GM11168 (cell line): ENCODE results near the gene FGF5.

Experiments used
- in situ Hi-C: fragments of 300-500 bp; cut with MboI; formaldehyde crosslinking; loops from one replicate; pipeline ENCODE4 v1.12.0; 2022; ENCODE audit warnings: low sequenced_read_pairs; ENCODE audit not compliant: unreplicated experiment

Gene FGF5

DNA sequence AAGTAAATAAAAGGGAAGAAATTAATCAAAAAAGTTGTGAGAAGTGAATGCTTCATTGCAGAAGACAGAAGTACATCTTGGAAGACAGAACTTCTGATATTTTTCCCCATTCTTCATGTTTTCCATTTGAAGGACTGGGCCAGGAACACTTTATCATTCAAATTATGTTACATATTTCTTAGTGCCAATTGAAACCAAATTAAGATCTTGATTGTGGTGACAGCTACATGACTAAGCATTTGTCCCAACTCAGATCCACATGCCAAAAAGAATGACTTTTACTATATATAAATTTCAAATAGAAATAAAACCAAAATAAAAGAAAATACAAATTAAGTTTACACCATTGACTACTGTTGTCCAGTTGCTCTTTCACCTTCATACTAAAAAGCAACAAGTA is 14.0 kb upstream of the FGF5 start:
- in situ Hi-C loops, result no loop called here

GRCh38 chr4:80252953-80253352 is 13.5 kb upstream of the FGF5 start:
- in situ Hi-C loops, result no loop called here

- in situ Hi-C loops, result no loop called here
Measured at GRCh38 chr4:80253510-80253909, 13.0 kb upstream of the FGF5 start.

- in situ Hi-C loops, result no loop called here
Measured at GRCh38 chr4:80254114-80254513, 12.3 kb upstream of the FGF5 start.

GRCh38 chr4:80255329-80256095 is 11.0 kb upstream of the FGF5 start:
- in situ Hi-C loops, result no loop called here

- in situ Hi-C loops, result no loop called here
Measured at GRCh38 chr4:80257851-80258250, 8.6 kb upstream of the FGF5 start.

- in situ Hi-C loops, result no loop called here
Measured at GRCh38 chr4:80259012-80259411, 7.5 kb upstream of the FGF5 start.

GRCh38 chr4:80259817-80260216 is 6.6 kb upstream of the FGF5 start:
- in situ Hi-C loops, result no loop called here

- in situ Hi-C loops, result no loop called here
Measured at GRCh38 chr4:80261989-80262600, 4.4 kb upstream of the FGF5 start.

- in situ Hi-C loops, result no loop called here
Measured at GRCh38 chr4:80263541-80264351, 2.7 kb upstream of the FGF5 start.

- in situ Hi-C loops, result no loop called here
Measured at GRCh38 chr4:80264352-80264647, 2.2 kb upstream of the FGF5 start.

DNA sequence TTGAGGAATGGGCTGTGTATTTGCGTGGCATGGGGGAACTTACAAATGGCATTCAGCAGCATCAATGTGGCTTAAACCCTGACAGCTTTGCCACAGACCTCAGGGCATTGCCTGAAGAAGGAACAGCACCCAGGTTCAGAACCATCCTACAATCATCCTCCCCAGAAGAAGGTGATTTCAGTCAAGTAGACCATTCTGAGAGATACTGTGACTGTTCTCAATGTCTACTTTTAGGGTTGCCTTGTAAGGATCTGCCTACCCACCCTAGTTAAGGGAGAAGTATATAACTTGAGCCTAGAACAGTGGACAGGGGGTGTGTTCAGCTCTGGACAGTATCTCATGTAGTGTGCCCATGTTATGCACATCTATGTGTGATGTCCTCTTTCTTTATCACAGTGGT is 1.6 kb upstream of the FGF5 start:
- in situ Hi-C loops, result no loop called here

DNA sequence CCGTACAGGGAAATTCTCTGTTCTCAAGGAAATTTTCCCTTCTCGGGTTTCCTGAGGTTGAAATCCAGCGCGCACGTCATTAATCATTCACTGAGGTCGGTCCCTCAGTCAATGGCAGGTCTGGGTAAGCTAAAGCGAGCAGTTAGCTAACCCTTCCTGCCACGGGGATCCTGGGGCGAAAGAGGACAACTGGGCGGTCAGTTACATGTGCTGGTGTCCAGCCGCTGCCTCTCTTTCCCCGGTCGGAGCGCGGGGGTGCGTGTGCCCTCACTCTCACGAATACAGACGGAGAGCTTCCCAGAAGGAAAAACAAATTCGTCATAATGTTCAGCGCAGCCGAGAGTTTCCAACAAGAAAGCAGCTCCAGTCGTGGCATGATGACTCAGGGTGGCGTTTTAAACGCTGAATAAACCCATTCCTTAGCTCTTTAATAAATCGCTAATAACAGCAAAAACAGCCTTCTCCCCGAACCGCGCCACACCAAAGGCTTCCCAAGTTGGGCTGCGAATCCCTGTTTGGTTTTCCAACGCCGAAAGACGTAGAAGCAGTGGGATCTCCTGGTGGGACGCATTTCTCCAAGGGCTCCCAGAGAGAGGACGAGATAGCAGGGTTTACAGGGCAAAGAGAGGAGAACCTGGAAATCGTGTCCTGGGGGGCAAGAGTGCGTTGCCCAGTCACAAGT is 752 bp upstream of the FGF5 start:
- in situ Hi-C loops, result no loop called here

GRCh38 chr4:80266902-80267380 is 477 bp downstream of the FGF5 start:
- in situ Hi-C loops, result no loop called here

GRCh38 chr4:80268081-80268823 is 1.8 kb downstream of the FGF5 start:
- in situ Hi-C loops, result no loop called here

GRCh38 chr4:80268936-80269335 is 2.5 kb downstream of the FGF5 start:
- in situ Hi-C loops, result no loop called here

GRCh38 chr4:80270321-80270720 is 3.9 kb downstream of the FGF5 start:
- in situ Hi-C loops, result no loop called here

DNA sequence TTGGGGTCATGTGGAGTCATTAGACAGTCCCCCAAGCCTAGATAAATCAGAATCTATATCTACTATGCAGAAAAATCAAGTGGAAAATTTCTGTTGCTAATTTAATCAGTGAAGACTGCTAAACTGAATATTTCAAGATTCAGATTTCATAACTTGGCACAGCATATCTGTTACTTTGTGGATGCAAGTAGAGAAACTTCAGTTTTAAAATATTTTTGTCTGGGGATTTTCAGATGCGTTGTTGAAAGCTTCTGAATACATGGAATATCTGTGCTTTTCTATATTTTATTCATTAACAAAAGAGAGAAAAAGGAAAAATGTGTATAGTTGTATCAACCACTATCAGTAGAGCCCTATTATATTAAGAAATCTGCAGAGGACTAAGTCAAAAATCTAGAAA is 4.4 kb downstream of the FGF5 start:
- in situ Hi-C loops, result no loop called here

GRCh38 chr4:80271801-80272200 is 5.3 kb downstream of the FGF5 start:
- in situ Hi-C loops, result no loop called here

DNA sequence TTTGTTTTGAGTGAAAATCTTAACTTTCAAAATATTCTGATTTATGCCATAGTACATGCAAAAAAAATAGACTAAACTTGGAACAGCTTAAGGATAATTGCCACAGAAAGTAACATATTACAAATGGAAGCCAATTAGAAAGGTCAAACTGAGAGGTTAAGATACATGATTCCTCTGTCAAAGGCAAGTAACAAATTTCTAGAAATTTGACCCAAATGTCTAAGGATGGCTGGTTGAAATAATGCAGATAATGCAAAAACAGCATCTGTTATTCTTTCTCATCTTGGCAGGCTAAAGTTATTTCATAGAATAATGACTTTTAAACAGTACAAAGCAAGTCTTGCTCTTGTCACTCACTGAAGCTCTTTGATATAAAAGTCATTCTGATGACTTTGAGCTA is 10.5 kb downstream of the FGF5 start:
- in situ Hi-C loops, result no loop called here
